ENCODE measurements around the gene ATP6V1F. TPM values are rescaled to one million over a fixed set of nuclear protein-coding genes. Genes with fewer than 3 reads are reported as not detected.

ATP6V1F gene
- total and polyA plus RNA-seq, 2 donors (not counting 1 experiment from before 2014, with no cell fraction given), result 124 to 167 TPM

- H2AFZ ChIP-seq (ENCODE audit: low read length), result no peak overlapping the region
- no peaks in the 10 kb centered on the region for H3K36me3 ChIP-seq (ENCODE audit: control insufficient read depth, insufficient read depth, low read length)
- H3K9me3 ChIP-seq (ENCODE audit: control insufficient read depth, insufficient read depth, low read depth, low read length), result no peaks in the 10 kb centered on the region
- H3K4me3 ChIP-seq (replicated peaks in 1 of 4; ENCODE audit: control extremely low read depth in 1 of 4, insufficient read depth in 1 of 4, low read depth in 3 of 4, low read length in 4 of 4), result no peak overlapping the region
- no peak overlapping the region for H3K4me2 ChIP-seq (ENCODE audit: extremely low read depth, insufficient read depth, low read length)
- H3K27me3 ChIP-seq (ENCODE audit: control insufficient read depth, insufficient read depth, low read length), result peaks cover 6% of the 10 kb centered on the region
- no peak overlapping the region for H3K9ac ChIP-seq (ENCODE audit: insufficient read depth, low read length)
- TF ChIP-seq EZH2 (IDR thresholded peaks at IDR 0.05; ENCODE audit: low read length, missing control alignments), result no peak
- TF ChIP-seq CTCF (conservative IDR thresholded peaks at IDR 0.05 in 1 of 2, IDR thresholded peaks at IDR 0.05 in 1 of 2; ENCODE audit: low read depth in 1 of 2, low read length in 2 of 2), result peak; percentile 49 to 66
- DNase-seq (ENCODE audit: low read depth in 2 of 2), result peak; percentile 35 to 66
- no peaks in the 10 kb centered on the region for H3K79me2 ChIP-seq (ENCODE audit: control insufficient read depth, insufficient read depth, low read length)
- H3K4me1 ChIP-seq (ENCODE audit: control insufficient read depth, extremely low read depth, insufficient read depth, low read length), result no peaks in the 10 kb centered on the region
- no peaks in the 10 kb centered on the region for H4K20me1 ChIP-seq (ENCODE audit: control insufficient read depth, extremely low read depth, insufficient read depth, low read length)
- H3K27ac ChIP-seq (ENCODE audit: insufficient read depth, low read length), result no peak overlapping the region
These were observed 41.9 kb downstream of the ATP6V1F start for GRCh38 chr7:128904381-128905197.

GRCh38 chr7:128906001-128906765 lies 43.5 kb downstream of the ATP6V1F start:
- Histone ChIP-seq H2AFZ (ENCODE audit: low read length) (no peak overlapping the region), H3K4me2 (ENCODE audit: extremely low read depth, insufficient read depth, low read length) (no peak overlapping the region), H3K9me3 (ENCODE audit: control insufficient read depth, insufficient read depth, low read depth, low read length) (no peaks in the 10 kb centered on the region), H3K27me3 (ENCODE audit: control insufficient read depth, insufficient read depth, low read length) (peaks cover 11% of the 10 kb centered on the region), H3K4me3 (replicated peaks in 1 of 4; ENCODE audit: control extremely low read depth in 1 of 4, insufficient read depth in 1 of 4, low read depth in 3 of 4, low read length in 4 of 4) (no peak overlapping the region), H3K9ac (ENCODE audit: insufficient read depth, low read length) (no peak overlapping the region), H3K27ac (ENCODE audit: insufficient read depth, low read length) (no peak overlapping the region), H4K20me1 (ENCODE audit: control insufficient read depth, extremely low read depth, insufficient read depth, low read length) (no peaks in the 10 kb centered on the region), H3K79me2 (ENCODE audit: control insufficient read depth, insufficient read depth, low read length) (no peaks in the 10 kb centered on the region), H3K4me1 (ENCODE audit: control insufficient read depth, extremely low read depth, insufficient read depth, low read length) (no peaks in the 10 kb centered on the region), H3K36me3 (ENCODE audit: control insufficient read depth, insufficient read depth, low read length) (no peaks in the 10 kb centered on the region)
- DNase-seq (ENCODE audit: low read depth in 2 of 2), result no peak
- TF ChIP-seq EZH2 (IDR thresholded peaks at IDR 0.05; ENCODE audit: low read length, missing control alignments) (no peak), CTCF (conservative IDR thresholded peaks at IDR 0.05 in 1 of 2, IDR thresholded peaks at IDR 0.05 in 1 of 2; ENCODE audit: low read depth in 1 of 2, low read length in 2 of 2) (no peak)

GRCh38 chr7:128906766-128907559 lies 44.3 kb downstream of the ATP6V1F start:
- Histone ChIP-seq H3K9ac (ENCODE audit: insufficient read depth, low read length) (no peak overlapping the region), H3K79me2 (ENCODE audit: control insufficient read depth, insufficient read depth, low read length) (no peaks in the 10 kb centered on the region), H3K27ac (ENCODE audit: insufficient read depth, low read length) (no peak overlapping the region), H3K27me3 (ENCODE audit: control insufficient read depth, insufficient read depth, low read length) (peaks cover 13% of the 10 kb centered on the region), H3K4me3 (replicated peaks in 1 of 4; ENCODE audit: control extremely low read depth in 1 of 4, insufficient read depth in 1 of 4, low read depth in 3 of 4, low read length in 4 of 4) (no peak overlapping the region), H3K36me3 (ENCODE audit: control insufficient read depth, insufficient read depth, low read length) (no peaks in the 10 kb centered on the region), H3K9me3 (ENCODE audit: control insufficient read depth, insufficient read depth, low read depth, low read length) (no peaks in the 10 kb centered on the region), H3K4me1 (ENCODE audit: control insufficient read depth, extremely low read depth, insufficient read depth, low read length) (no peaks in the 10 kb centered on the region), H2AFZ (ENCODE audit: low read length) (no peak overlapping the region), H3K4me2 (ENCODE audit: extremely low read depth, insufficient read depth, low read length) (no peak overlapping the region), H4K20me1 (ENCODE audit: control insufficient read depth, extremely low read depth, insufficient read depth, low read length) (no peaks in the 10 kb centered on the region)
- no peak for DNase-seq (ENCODE audit: low read depth in 2 of 2)
- no peak for TF ChIP-seq EZH2 (IDR thresholded peaks at IDR 0.05; ENCODE audit: low read length, missing control alignments)
- no peak for TF ChIP-seq CTCF (conservative IDR thresholded peaks at IDR 0.05 in 1 of 2, IDR thresholded peaks at IDR 0.05 in 1 of 2; ENCODE audit: low read depth in 1 of 2, low read length in 2 of 2)
